ENCODE data around the gene HNRNPA3.

HNRNPA3 gene

DNA sequence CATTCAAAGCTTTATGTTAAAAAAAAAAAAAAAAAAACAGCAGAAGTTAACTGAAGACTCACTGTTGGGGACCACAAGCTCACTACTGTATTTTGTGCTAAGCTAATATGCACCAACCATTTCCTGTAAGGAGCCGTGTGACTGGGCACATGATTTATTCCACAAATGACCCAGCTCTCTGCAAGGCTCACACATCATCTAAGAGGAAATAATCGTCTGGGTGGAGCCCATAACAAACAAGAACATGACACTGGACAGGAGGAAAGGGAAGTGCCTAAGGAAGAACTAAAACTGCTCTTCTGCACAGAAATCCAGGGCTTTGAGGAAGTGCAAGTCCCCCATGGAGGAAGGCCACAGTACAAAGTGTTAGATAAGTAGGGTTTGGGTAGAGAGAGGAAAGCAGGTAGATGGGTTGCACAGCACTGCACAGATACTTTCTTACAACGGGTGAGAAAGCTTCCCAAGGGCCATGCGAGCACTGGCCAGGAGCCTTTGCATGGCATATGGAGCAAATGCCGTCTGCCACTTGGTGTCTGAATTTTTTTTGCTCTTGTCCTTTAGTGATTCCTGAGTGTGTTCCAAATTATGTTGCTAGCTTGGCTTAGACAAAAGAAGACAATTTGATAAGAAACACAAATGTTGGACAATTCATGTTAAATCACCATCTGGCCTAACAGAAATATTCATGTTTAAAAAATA is 27.5 kb downstream of the HNRNPA3 start:
- WGBS (ENCODE audit: insufficient coverage) = 55% methylated on average over 3 of the region's 5 CpGs
- Histone ChIP-seq H3K4me3 (ENCODE audit: control insufficient read depth in 1 of 7, extremely low read depth in 1 of 7, insufficient read depth in 4 of 7, low read depth in 2 of 7, low read length in 6 of 7) (peak overlapping the region in 2 of 7 experiments; percentile 13 to 57), H3K27ac (ENCODE audit: insufficient read depth in 1 of 2, low read depth in 1 of 2, low read length in 2 of 2, poor library complexity in 1 of 2, severe bottlenecking in 2 of 2) (peak overlapping the region in 1 of 2 experiments; percentile 70), H3K36me3 (ENCODE audit: control insufficient read depth in 4 of 4, insufficient read depth in 4 of 4, low read length in 3 of 4) (peaks cover 0 to 13% (median 3%) of the 10 kb centered on the region in 4 experiments), H3K27me3 (replicated peaks in 2 of 5; ENCODE audit: control insufficient read depth in 4 of 5, insufficient read depth in 5 of 5, low read length in 4 of 5) (no peaks in the 10 kb centered on the region), H3K4me1 (ENCODE audit: control extremely low read depth in 1 of 4, control insufficient read depth in 4 of 4, insufficient read depth in 4 of 4, low read length in 3 of 4) (peaks cover 28 to 55% (median 46%) of the 10 kb centered on the region in 4 experiments), H3K9me3 (ENCODE audit: control extremely low read depth in 1 of 5, control insufficient read depth in 4 of 5, insufficient read depth in 2 of 5, low read depth in 1 of 5, low read length in 4 of 5) (no peaks in the 10 kb centered on the region)
- CTCF ChIA-PET = interaction anchor here (0.7 to 5.2 kb wide), 10 partner anchors 10 to 90 kb away, joined by 3 to 27 read pairs (median 4); partner anchors contain the start of gene NFE2L2
- peak; percentile 83 to 97 (median 95) for DNase-seq
- POLR2A ChIA-PET = interaction anchor here (0.8 to 1.8 kb wide), 4 partner anchors 13 to 368 kb away, joined by 3 to 22 read pairs (median 4); partner anchors contain the start of genes HNRNPA3 and NFE2L2

DNA sequence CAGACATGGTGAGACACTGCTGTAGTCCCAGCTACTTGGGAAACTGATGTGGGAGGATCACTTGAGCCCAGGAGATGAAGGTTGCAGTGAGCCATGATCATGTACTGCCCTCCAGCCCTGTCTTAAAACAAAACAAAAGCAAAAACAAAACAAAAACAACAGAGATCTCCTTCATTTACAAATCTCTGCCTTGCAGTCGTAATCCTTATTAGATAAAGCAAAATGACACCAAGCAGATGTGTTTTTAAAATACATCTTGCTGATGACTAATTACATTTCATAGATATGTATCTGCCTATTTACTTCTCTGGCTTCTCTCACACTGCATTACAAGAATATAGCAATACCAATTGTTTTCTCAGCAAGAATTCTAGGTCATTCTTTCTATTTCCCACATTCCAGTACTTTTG is 29.1 kb downstream of the HNRNPA3 start:
- Histone ChIP-seq H3K27me3 (replicated peaks in 2 of 5; ENCODE audit: control insufficient read depth in 4 of 5, insufficient read depth in 5 of 5, low read length in 4 of 5) (no peaks in the 10 kb centered on the region), H3K27ac (ENCODE audit: insufficient read depth in 1 of 2, low read depth in 1 of 2, low read length in 2 of 2, poor library complexity in 1 of 2, severe bottlenecking in 2 of 2) (peak overlapping the region; percentile 56 to 70), H3K9me3 (ENCODE audit: control extremely low read depth in 1 of 5, control insufficient read depth in 4 of 5, insufficient read depth in 2 of 5, low read depth in 1 of 5, low read length in 4 of 5) (no peaks in the 10 kb centered on the region), H3K36me3 (ENCODE audit: control insufficient read depth in 4 of 4, insufficient read depth in 4 of 4, low read length in 3 of 4) (peaks cover 0 to 16% (median 1%) of the 10 kb centered on the region in 4 experiments), H3K4me3 (ENCODE audit: control insufficient read depth in 1 of 7, extremely low read depth in 1 of 7, insufficient read depth in 4 of 7, low read depth in 2 of 7, low read length in 6 of 7) (peak overlapping the region in 1 of 7 experiments; percentile 48), H3K4me1 (ENCODE audit: control extremely low read depth in 1 of 4, control insufficient read depth in 4 of 4, insufficient read depth in 4 of 4, low read length in 3 of 4) (peaks cover 28 to 56% (median 47%) of the 10 kb centered on the region in 4 experiments)
- CTCF ChIA-PET = interaction anchor here (1.1 to 5.2 kb wide), 4 partner anchors 11 to 23 kb away, joined by 3 to 27 read pairs (median 10); partner anchors contain the start of gene NFE2L2
- no CpG with 5 or more reads among the region's 1 CpG for WGBS (ENCODE audit: insufficient coverage)
- POLR2A ChIA-PET = no interaction called here
- no peak for DNase-seq

DNA sequence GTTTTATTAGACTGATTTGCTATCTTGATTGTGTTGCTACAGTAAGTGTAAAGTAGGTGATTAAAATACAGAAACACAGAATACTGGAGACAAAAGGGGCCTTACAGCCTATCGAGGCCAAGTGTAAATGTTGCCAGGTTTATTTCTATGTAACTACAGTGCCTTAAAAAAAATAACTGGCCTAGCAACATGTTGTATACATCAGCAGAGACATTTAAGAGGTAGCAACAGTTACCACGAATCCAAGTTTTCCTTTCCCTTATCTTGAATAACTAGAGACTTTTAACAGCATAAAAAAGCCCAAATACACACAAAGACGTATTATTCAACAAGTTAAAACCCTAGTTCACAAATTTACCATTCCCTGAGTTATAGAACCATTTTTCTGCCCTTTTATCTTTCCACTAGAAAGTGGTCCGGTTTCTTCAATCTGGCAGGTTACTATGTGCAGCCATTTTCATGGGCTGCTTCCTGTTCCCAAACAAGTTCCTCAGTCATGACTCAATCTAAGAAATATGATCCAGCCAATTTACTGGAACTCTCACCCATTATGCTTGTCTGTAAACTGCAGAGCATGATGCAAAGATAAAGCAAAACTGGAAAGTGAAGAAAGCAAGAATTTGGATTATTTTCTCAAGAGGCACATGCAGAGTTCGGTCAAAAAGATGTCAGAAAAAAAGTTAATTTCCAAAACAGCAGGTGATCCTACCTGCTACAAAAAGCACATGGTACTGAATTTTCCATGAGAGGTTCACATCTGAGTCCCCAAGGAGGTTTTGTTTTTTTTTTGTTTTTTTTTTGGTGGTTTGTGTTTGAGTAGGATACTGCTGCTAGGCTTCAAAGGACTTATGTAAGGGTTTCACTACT is 29.8 kb downstream of the HNRNPA3 start:
- peaks cover 0 to 12% (median 1%) of the 10 kb centered on the region in 4 experiments for H3K36me3 ChIP-seq (ENCODE audit: control insufficient read depth in 4 of 4, insufficient read depth in 4 of 4, low read length in 3 of 4)
- ChIA-PET CTCF (interaction anchor here (5.2 kb wide), 1 partner anchor 22 kb away, joined by 27 read pairs; the partner anchor contains the start of gene NFE2L2), POLR2A (no interaction called here)
- peak overlapping the region in 2 of 7 experiments; percentile 48 for H3K4me3 ChIP-seq (ENCODE audit: control insufficient read depth in 1 of 7, extremely low read depth in 1 of 7, insufficient read depth in 4 of 7, low read depth in 2 of 7, low read length in 6 of 7)
- 88% methylated on average over 4 of the region's 5 CpGs for whole genome bisulfite sequencing (ENCODE audit: insufficient coverage)
- DNase-seq = peak in 2 of 3 donors; percentile 71 to 83
- peak overlapping the region; percentile 56 to 70 for H3K27ac ChIP-seq (ENCODE audit: insufficient read depth in 1 of 2, low read depth in 1 of 2, low read length in 2 of 2, poor library complexity in 1 of 2, severe bottlenecking in 2 of 2)
- H3K4me1 ChIP-seq (ENCODE audit: control extremely low read depth in 1 of 4, control insufficient read depth in 4 of 4, insufficient read depth in 4 of 4, low read length in 3 of 4) = peaks cover 28 to 56% (median 47%) of the 10 kb centered on the region in 4 experiments
- no peaks in the 10 kb centered on the region for H3K9me3 ChIP-seq (ENCODE audit: control extremely low read depth in 1 of 5, control insufficient read depth in 4 of 5, insufficient read depth in 2 of 5, low read depth in 1 of 5, low read length in 4 of 5)
- no peaks in the 10 kb centered on the region for H3K27me3 ChIP-seq (replicated peaks in 2 of 5; ENCODE audit: control insufficient read depth in 4 of 5, insufficient read depth in 5 of 5, low read length in 4 of 5)

DNA sequence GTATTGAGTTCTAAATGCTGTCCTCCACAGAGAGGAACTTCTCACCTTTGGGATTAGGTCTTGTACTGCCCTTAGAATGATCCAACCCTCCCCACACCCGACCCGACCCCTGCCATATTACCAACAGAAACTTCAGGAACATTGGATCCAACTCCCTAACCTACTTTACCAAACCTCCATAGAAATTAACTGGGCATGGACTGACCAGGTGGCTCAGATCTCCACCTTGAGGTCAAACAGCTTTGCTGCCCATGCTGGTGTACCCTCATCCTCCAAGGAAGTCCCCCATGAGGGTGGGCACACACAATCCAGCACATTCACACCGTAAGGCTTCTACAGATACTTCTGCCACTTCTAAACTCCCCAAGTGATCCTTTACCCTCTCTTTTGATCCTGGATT is 30.5 kb downstream of the HNRNPA3 start:
- Histone ChIP-seq H3K4me1 (ENCODE audit: control extremely low read depth in 1 of 4, control insufficient read depth in 4 of 4, insufficient read depth in 4 of 4, low read length in 3 of 4) (peaks cover 28 to 56% (median 47%) of the 10 kb centered on the region in 4 experiments), H3K9me3 (ENCODE audit: control extremely low read depth in 1 of 5, control insufficient read depth in 4 of 5, insufficient read depth in 2 of 5, low read depth in 1 of 5, low read length in 4 of 5) (no peaks in the 10 kb centered on the region), H3K36me3 (ENCODE audit: control insufficient read depth in 4 of 4, insufficient read depth in 4 of 4, low read length in 3 of 4) (peaks cover 0 to 12% (median 3%) of the 10 kb centered on the region in 4 experiments), H3K27ac (ENCODE audit: insufficient read depth in 1 of 2, low read depth in 1 of 2, low read length in 2 of 2, poor library complexity in 1 of 2, severe bottlenecking in 2 of 2) (peak overlapping the region; percentile 3 to 70), H3K4me3 (ENCODE audit: control insufficient read depth in 1 of 7, extremely low read depth in 1 of 7, insufficient read depth in 4 of 7, low read depth in 2 of 7, low read length in 6 of 7) (peak overlapping the region in 2 of 7 experiments; percentile 16 to 48), H3K27me3 (replicated peaks in 2 of 5; ENCODE audit: control insufficient read depth in 4 of 5, insufficient read depth in 5 of 5, low read length in 4 of 5) (no peaks in the 10 kb centered on the region)
- DNase-seq = no peak
- ChIA-PET POLR2A (no interaction called here), CTCF (interaction anchor here (0.9 to 1.3 kb wide), 4 partner anchors 12 to 53 kb away, joined by 3 to 4 read pairs (median 3); no protein-coding TSS in a partner anchor)
- no CpG with 5 or more reads among the region's 3 CpGs for WGBS (ENCODE audit: insufficient coverage)

DNA sequence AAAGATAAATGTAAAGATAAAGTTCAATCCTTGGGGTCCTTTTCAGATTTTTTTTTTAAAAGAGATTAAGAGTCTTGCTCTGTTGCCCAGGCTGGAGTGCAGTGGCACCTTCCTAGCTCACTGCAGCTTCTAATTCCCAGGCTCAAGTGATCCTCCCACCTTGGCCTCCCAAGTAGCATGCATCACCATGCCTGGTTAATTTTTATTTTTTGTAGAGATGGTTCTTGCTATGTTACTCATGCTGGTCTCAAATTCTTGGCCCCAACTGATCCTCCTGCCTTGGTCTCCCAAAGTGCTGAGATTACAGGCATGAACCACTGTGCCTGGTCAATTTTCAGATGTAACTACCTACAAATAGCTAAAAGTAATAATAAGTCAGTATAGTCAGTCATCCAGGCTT is 30.9 kb downstream of the HNRNPA3 start:
- no peaks in the 10 kb centered on the region for H3K27me3 ChIP-seq (replicated peaks in 2 of 5; ENCODE audit: control insufficient read depth in 4 of 5, insufficient read depth in 5 of 5, low read length in 4 of 5)
- no peaks in the 10 kb centered on the region for H3K9me3 ChIP-seq (ENCODE audit: control extremely low read depth in 1 of 5, control insufficient read depth in 4 of 5, insufficient read depth in 2 of 5, low read depth in 1 of 5, low read length in 4 of 5)
- peaks cover 28 to 56% (median 45%) of the 10 kb centered on the region in 4 experiments for H3K4me1 ChIP-seq (ENCODE audit: control extremely low read depth in 1 of 4, control insufficient read depth in 4 of 4, insufficient read depth in 4 of 4, low read length in 3 of 4)
- peak overlapping the region; percentile 3 to 70 for H3K27ac ChIP-seq (ENCODE audit: insufficient read depth in 1 of 2, low read depth in 1 of 2, low read length in 2 of 2, poor library complexity in 1 of 2, severe bottlenecking in 2 of 2)
- no peak for DNase-seq
- H3K4me3 ChIP-seq (ENCODE audit: control insufficient read depth in 1 of 7, extremely low read depth in 1 of 7, insufficient read depth in 4 of 7, low read depth in 2 of 7, low read length in 6 of 7) = peak overlapping the region in 1 of 7 experiments; percentile 16
- CTCF ChIA-PET = interaction anchor here (0.8 to 1.3 kb wide), 5 partner anchors 11 to 52 kb away, joined by 3 to 4 read pairs (median 3); no protein-coding TSS in a partner anchor
- POLR2A ChIA-PET = interaction anchor here (0.5 kb wide), 1 partner anchor 74 kb away, joined by 4 read pairs; no protein-coding TSS in a partner anchor
- H3K36me3 ChIP-seq (ENCODE audit: control insufficient read depth in 4 of 4, insufficient read depth in 4 of 4, low read length in 3 of 4) = peaks cover under 1 to 12% (median 4%) of the 10 kb centered on the region in 4 experiments

DNA sequence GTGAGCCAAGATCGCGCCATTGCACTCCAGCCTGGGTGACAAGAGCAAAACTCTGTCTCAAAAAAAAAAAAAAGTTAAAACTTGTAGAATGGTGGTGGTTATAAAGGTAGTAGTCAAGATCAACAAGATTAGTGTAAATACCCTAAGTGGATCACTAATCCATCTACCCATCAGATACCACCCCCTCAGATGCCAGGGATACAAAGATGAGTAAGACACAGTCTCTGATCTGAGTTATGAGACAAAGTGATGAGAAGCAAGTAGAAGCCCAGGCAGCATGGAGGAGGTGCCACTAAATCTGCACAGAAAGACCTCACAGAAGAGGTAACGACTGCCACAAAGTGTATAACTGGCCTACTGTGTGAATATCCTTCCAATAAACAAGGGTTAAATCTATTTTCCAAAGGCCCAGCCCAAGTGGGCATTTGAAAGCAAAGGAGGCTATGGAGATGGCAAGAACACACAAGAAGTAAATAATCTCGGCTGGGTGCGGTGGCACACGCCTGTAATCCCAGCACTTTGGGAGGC is 31.7 kb downstream of the HNRNPA3 start:
- H3K4me3 ChIP-seq (ENCODE audit: control insufficient read depth in 1 of 7, extremely low read depth in 1 of 7, insufficient read depth in 4 of 7, low read depth in 2 of 7, low read length in 6 of 7) = no peak overlapping the region
- ChIA-PET CTCF (interaction anchor here (0.8 to 1.3 kb wide), 3 partner anchors 10 to 52 kb away, joined by 3 to 4 read pairs (median 3); no protein-coding TSS in a partner anchor), POLR2A (no interaction called here)
- H3K9me3 ChIP-seq (ENCODE audit: control extremely low read depth in 1 of 5, control insufficient read depth in 4 of 5, insufficient read depth in 2 of 5, low read depth in 1 of 5, low read length in 4 of 5) = no peaks in the 10 kb centered on the region
- DNase-seq = no peak
- H3K27ac ChIP-seq (ENCODE audit: insufficient read depth in 1 of 2, low read depth in 1 of 2, low read length in 2 of 2, poor library complexity in 1 of 2, severe bottlenecking in 2 of 2) = peak overlapping the region in 1 of 2 experiments; percentile 16
- 100% methylated on average over 4 of the region's 6 CpGs for WGBS (ENCODE audit: insufficient coverage)
- H3K27me3 ChIP-seq (replicated peaks in 2 of 5; ENCODE audit: control insufficient read depth in 4 of 5, insufficient read depth in 5 of 5, low read length in 4 of 5) = no peaks in the 10 kb centered on the region
- H3K4me1 ChIP-seq (ENCODE audit: control extremely low read depth in 1 of 4, control insufficient read depth in 4 of 4, insufficient read depth in 4 of 4, low read length in 3 of 4) = peaks cover 28 to 49% (median 40%) of the 10 kb centered on the region in 4 experiments
- peaks cover 2 to 19% (median 6%) of the 10 kb centered on the region in 4 experiments for H3K36me3 ChIP-seq (ENCODE audit: control insufficient read depth in 4 of 4, insufficient read depth in 4 of 4, low read length in 3 of 4)
